Karpas-422 (cell line): ENCODE measurements around the gene CYB561D2. TPM values are rescaled to one million over a fixed set of nuclear protein-coding genes. Genes with fewer than 3 reads are reported as not detected.

Source experiments
- DNase-seq: peaks from one replicate; pipeline ENCODE4 v3.0.0-alpha.2; 2015
- H2AFZ ChIP-seq: fragments of 200-600 bp; sonication (generic); 2 replicates; pipeline ENCODE4 v1.6.1; 2014; ENCODE audit warnings: antibody characterized with exemption, low read length, mixed read lengths
- H3K27ac ChIP-seq: fragments of 200-600 bp; sonication (generic); 2 replicates; pipeline ENCODE4 v1.5.1; 2014; ENCODE audit warnings: mild to moderate bottlenecking, low read length, moderate library complexity
- H3K27me3 ChIP-seq: fragments of 200-600 bp; sonication (generic); 2 replicates; pipeline ENCODE4 v1.6.1; 2014; ENCODE audit warnings: low read length, mixed read lengths
- H3K36me3 ChIP-seq: fragments of 200-600 bp; sonication (generic); 2 replicates; pipeline ENCODE4 v1.6.1; 2014; ENCODE audit warnings: low read length, mixed read lengths; ENCODE audit not compliant: insufficient read depth
- H3K4me1 ChIP-seq: fragments of 200-600 bp; sonication (generic); 2 replicates; pipeline ENCODE4 v1.6.1; 2014; ENCODE audit warnings: mild to moderate bottlenecking, low read length, mixed read lengths
- H3K4me2 ChIP-seq: fragments of 200-600 bp; sonication (generic); 2 replicates; pipeline ENCODE4 v1.6.1; 2014; ENCODE audit warnings: low read length, low read depth, mild to moderate bottlenecking; ENCODE audit not compliant: poor library complexity, severe bottlenecking
- H3K4me3 ChIP-seq: fragments of 200-600 bp; sonication (generic); 2 replicates; pipeline ENCODE4 v1.5.1; 2014; ENCODE audit warnings: mild to moderate bottlenecking, antibody characterized with exemption, low read length, mixed read lengths
- H3K79me2 ChIP-seq: fragments of 200-600 bp; sonication (generic); 2 replicates; pipeline ENCODE4 v1.6.1; 2014; ENCODE audit warnings: mild to moderate bottlenecking, low read length, mixed read lengths
- H3K9ac ChIP-seq: fragments of 200-600 bp; sonication (generic); 2 replicates; pipeline ENCODE4 v1.6.0; 2014; ENCODE audit warnings: low read length
- H3K9me2 ChIP-seq: fragments of 200-600 bp; sonication (generic), shearing (Covaris generic); replicated peaks from 2 replicates; pipeline ENCODE4 v1.6.0; 2014; ENCODE audit warnings: mild to moderate bottlenecking, low read length, moderate library complexity; ENCODE audit not compliant: insufficient read depth
- H3K9me3 ChIP-seq: fragments of 300-700, 200-600 bp; sonication (generic); 2 replicates; pipeline ENCODE4 v1.6.1; 2014; ENCODE audit warnings: low read length, mixed read lengths
- H4K20me1 ChIP-seq: fragments of 200-600 bp; sonication (generic); 2 replicates; pipeline ENCODE4 v1.6.1; 2014; ENCODE audit warnings: mild to moderate bottlenecking, antibody characterized with exemption, low read length, low read depth; ENCODE audit not compliant: insufficient read depth
- total RNA-seq: library from RNA; depleted of rRNA; stranded (reverse); fragments of >200 nt; shearing (Covaris generic); gene quantifications from 2 replicates; pipeline ENCODE4 v1.2.3, GENCODE V29; 2014; ENCODE audit warnings: low replicate concordance; rRNA removed

The CYB561D2 gene
- total RNA-seq, 1 experiment from 2014 or later = 32.5 TPM

GRCh38 chr3:50401978-50402595 lies 51.4 kb downstream of the CYB561D2 start:
- 0 out of 2 replicates have a peak, but pooled peaks cover 4% of the 10 kb centered on the region for H4K20me1 ChIP-seq
- no peak for DNase-seq
- no peaks in the 10 kb centered on the region for H3K27me3 ChIP-seq
- H3K4me1 ChIP-seq = peaks cover 3% of the 10 kb centered on the region; the same call in 1 of the 2 replicates
- H3K27ac ChIP-seq = no peak overlapping the region
- H3K9me2 ChIP-seq = no peaks in the 10 kb centered on the region
- H3K79me2 ChIP-seq = no peaks in the 10 kb centered on the region
- no peaks in the 10 kb centered on the region for H3K36me3 ChIP-seq
- H2AFZ ChIP-seq = no peak overlapping the region
- H3K9ac ChIP-seq = no peak overlapping the region
- H3K4me2 ChIP-seq = no peak overlapping the region
- no peak overlapping the region for H3K4me3 ChIP-seq
- H3K9me3 ChIP-seq = no peaks in the 10 kb centered on the region

Other genes with a start within 250 kb of the CYB561D2 start
- not detected in 2 replicates for gene SEMA3F, start 195.5 kb upstream of the CYB561D2 start, total RNA-seq
- gene GNAT1, start 159.3 kb upstream of the CYB561D2 start, total RNA-seq = not detected in 2 replicates
- not detected in 2 replicates for gene SLC38A3, start 145.6 kb upstream of the CYB561D2 start, total RNA-seq
- gene GNAI2, start 114.7 kb upstream of the CYB561D2 start, total RNA-seq = 151 and 174 TPM in 2 replicates
- gene SEMA3B, start 81.7 kb upstream of the CYB561D2 start, total RNA-seq = 0.15 and 0.29 TPM in 2 replicates
- 0.14 TPM in 1 of 2 replicates, not detected in the other for gene LSMEM2, start 71.8 kb upstream of the CYB561D2 start, total RNA-seq
- gene IFRD2, start 58.4 kb upstream of the CYB561D2 start, total RNA-seq = 75.2 and 82.1 TPM in 2 replicates
- 9.3 and 17.2 TPM in 2 replicates for gene HYAL3, start 51.5 kb upstream of the CYB561D2 start, total RNA-seq
- gene NAA80, start 51.5 kb upstream of the CYB561D2 start, total RNA-seq = 18.1 and 20.3 TPM in 2 replicates
- gene HYAL1, start 47.3 kb upstream of the CYB561D2 start, total RNA-seq = 0.14 and 0.71 TPM in 2 replicates
- 12.8 and 22.5 TPM in 2 replicates for gene HYAL2, start 28.1 kb upstream of the CYB561D2 start, total RNA-seq
- gene TUSC2, start 22.6 kb upstream of the CYB561D2 start, total RNA-seq = 38.1 and 49.6 TPM in 2 replicates
- 33.3 and 69.4 TPM in 2 replicates for gene RASSF1, start 10.0 kb upstream of the CYB561D2 start, total RNA-seq
- 1.3 and 1.4 TPM in 2 replicates for gene ZMYND10, start 5.1 kb upstream of the CYB561D2 start, total RNA-seq
- gene NPRL2, start 87 bp upstream of the CYB561D2 start, total RNA-seq = 51.2 and 71.1 TPM in 2 replicates
- 13.8 and 25.8 TPM in 2 replicates for gene TMEM115, start 8.7 kb downstream of the CYB561D2 start, total RNA-seq
- not detected in 2 replicates for gene CACNA2D2, start 152.8 kb downstream of the CYB561D2 start, total RNA-seq
- 0.15 and 3.3 TPM in 2 replicates for gene C3orf18, start 216.9 kb downstream of the CYB561D2 start, total RNA-seq
- 10.9 and 17.0 TPM in 2 replicates for gene HEMK1, start 218.7 kb downstream of the CYB561D2 start, total RNA-seq